GM23338 (cell line): ENCODE data around the gene RIIAD1. TPM values are rescaled to one million over a fixed set of nuclear protein-coding genes. Genes with fewer than 3 reads are reported as not detected.

Experiments used
- ATAC-seq: fragments of 200-7000 bp; cut with Tn5 transposase; 3 replicates; pipeline ENCODE4 v1.9.1; 2020
- DNase-seq: peaks from one replicate; pipeline ENCODE4 v3.0.0-alpha.2; 2015; ENCODE audit warnings: low spot score
- H2AFZ ChIP-seq: fragments of 200-600 bp; sonication (generic); 2 replicates; pipeline ENCODE4 v1.8.0; 2016; ENCODE audit warnings: antibody characterized with exemption, mild to moderate bottlenecking, moderate library complexity
- H3F3A ChIP-seq: fragments of 200-600 bp; sonication (generic); replicated peaks from 2 replicates; pipeline ENCODE4 v1.8.0; 2017; ENCODE audit warnings: antibody characterized with exemption, mixed run types, low read depth
- H3K27ac ChIP-seq: fragments of 200-600 bp; sonication (generic); 2 replicates; pipeline ENCODE4 v1.6.1; 2016; ENCODE audit warnings: low read depth
- H3K27me3 ChIP-seq: fragments of 200-600 bp; sonication (generic); 2 replicates; pipeline ENCODE4 v1.8.0; 2016; ENCODE audit warnings: mild to moderate bottlenecking, mixed run types, moderate library complexity; ENCODE audit not compliant: insufficient read depth
- H3K36me3 ChIP-seq: fragments of 200-600 bp; sonication (generic); 2 replicates; pipeline ENCODE4 v1.8.0; 2016; ENCODE audit warnings: mild to moderate bottlenecking; ENCODE audit not compliant: insufficient read depth
- H3K4me1 ChIP-seq: fragments of 200-600 bp; sonication (generic); 2 replicates; pipeline ENCODE4 v1.8.0; 2016; ENCODE audit warnings: mild to moderate bottlenecking, moderate library complexity; ENCODE audit not compliant: insufficient read depth
- H3K4me2 ChIP-seq: fragments of 200-600 bp; sonication (generic); 2 replicates; pipeline ENCODE4 v1.7.1; 2017; ENCODE audit warnings: mixed run types
- H3K4me3 ChIP-seq: fragments of 200-600 bp; sonication (generic); 2 replicates; pipeline ENCODE4 v1.6.1; 2016; ENCODE audit warnings: mixed run types
- H3K79me2 ChIP-seq: fragments of 200-600 bp; sonication (generic); replicated peaks from 2 replicates; pipeline ENCODE4 v1.8.0; 2017; ENCODE audit warnings: mild to moderate bottlenecking; ENCODE audit not compliant: insufficient read depth
- H3K9me2 ChIP-seq: fragments of 200-600 bp; sonication (generic); 2 replicates; pipeline ENCODE4 v1.8.0; 2017; ENCODE audit not compliant: insufficient read depth
- H4K20me1 ChIP-seq: fragments of 200-600 bp; sonication (generic); replicated peaks from 2 replicates; pipeline ENCODE4 v1.8.0; 2017; ENCODE audit warnings: mild to moderate bottlenecking; ENCODE audit not compliant: insufficient read depth
- H3K27ac Mint-ChIP-seq: 2 replicates; pipeline ENCODE4 v1.8.0; 2020; ENCODE audit warnings: inconsistent platforms, mild to moderate bottlenecking, moderate library complexity, mixed read lengths
- H3K27me3 Mint-ChIP-seq: 3 replicates; pipeline ENCODE4 v1.8.0; 2022; ENCODE audit warnings: low read depth, mild to moderate bottlenecking, moderate library complexity, mixed read lengths, inconsistent platforms; ENCODE audit not compliant: insufficient read depth, poor library complexity
- H3K36me3 Mint-ChIP-seq: 3 replicates; pipeline ENCODE4 v1.8.0; 2021; ENCODE audit warnings: low read depth, mild to moderate bottlenecking, inconsistent platforms, moderate library complexity, mixed read lengths
- H3K4me1 Mint-ChIP-seq: 3 replicates; pipeline ENCODE4 v1.8.0; 2020; ENCODE audit warnings: mild to moderate bottlenecking, inconsistent platforms, mixed read lengths
- H3K4me3 Mint-ChIP-seq: 3 replicates; pipeline ENCODE4 v1.8.0; 2021; ENCODE audit warnings: moderate library complexity, mild to moderate bottlenecking, inconsistent platforms, mixed read lengths
- H3K9me3 Mint-ChIP-seq: 3 replicates; pipeline ENCODE4 v1.8.0; 2020; ENCODE audit warnings: moderate library complexity, mild to moderate bottlenecking, inconsistent platforms, mixed read lengths
- CREB1 ChIP-seq: fragments of 250-450 bp; sonication (Bioruptor Pico); IDR thresholded peaks from 2 replicates; pipeline ENCODE4 v1.5.0; 2020; ENCODE audit warnings: low read depth, mild to moderate bottlenecking, moderate library complexity
- EZH2 ChIP-seq: fragments of 200-600 bp; sonication (generic); IDR thresholded peaks from one replicate; pipeline ENCODE4 v1.8.0; 2017; ENCODE audit warnings: antibody characterized with exemption, mild to moderate bottlenecking, low read depth; ENCODE audit not compliant: unreplicated experiment
- EZH2phosphoT487 ChIP-seq: fragments of 200-600 bp; sonication (generic); IDR thresholded peaks from one replicate; pipeline ENCODE4 v1.8.1; 2018; ENCODE audit warnings: antibody characterized with exemption; ENCODE audit not compliant: unreplicated experiment
- NANOG ChIP-seq: IDR thresholded peaks from 2 replicates; pipeline ENCODE4 v1.6.1; 2016; ENCODE audit warnings: antibody characterized with exemption, borderline replicate concordance
- POLR2AphosphoS5 ChIP-seq: IDR thresholded peaks from 2 replicates; pipeline ENCODE4 v1.6.1; 2016; ENCODE audit warnings: antibody characterized with exemption, low read depth
- STAT1 ChIP-seq: IDR thresholded peaks from one replicate; pipeline ENCODE4 v1.6.1; 2016; ENCODE audit warnings: antibody characterized with exemption; ENCODE audit not compliant: unreplicated experiment
- ZNF114 ChIP-seq: fragments of 250-450 bp; sonication (Bioruptor Pico); IDR thresholded peaks from 2 replicates; pipeline ENCODE4 v1.5.0; 2020; ENCODE audit warnings: mild to moderate bottlenecking, moderate library complexity
- ZNF331 ChIP-seq: fragments of 250-450 bp; sonication (Bioruptor Pico); IDR thresholded peaks from 2 replicates; pipeline ENCODE4 v1.5.0; 2020; ENCODE audit warnings: low read depth, mild to moderate bottlenecking, moderate library complexity
- ZNF462 ChIP-seq: fragments of 250-450 bp; sonication (Bioruptor Pico); IDR thresholded peaks from 2 replicates; pipeline ENCODE4 v1.5.0; 2020; ENCODE audit warnings: mild to moderate bottlenecking, moderate library complexity
- polyA plus RNA-seq: library from polyadenylated mRNA; unstranded; fragments of >200 nt; fragmentation: Nextera tagmentation; extraction: Ambion mirVana; gene quantifications from 2 replicates; pipeline ENCODE4 v1.2.1, GENCODE V29; 2016
- total RNA-seq: library from RNA; depleted of rRNA; stranded (reverse); fragments of >200 nt; shearing (Covaris generic); gene quantifications from 2 replicates; pipeline ENCODE4 v1.2.3, GENCODE V29; 2014
- TF ChIP-seq, protein P1 (sequence below), 2 experiments: fragments of 200-600 bp in 1 of 2; sonication (generic) in 1 of 2; conservative IDR thresholded peaks; 2 replicates each; pipeline versions ENCODE4 v1.5.1 to v1.6.1; 2016 to 2017; ENCODE audit warnings: antibody characterized with exemption in 2 of 2, low read depth in 2 of 2, mild to moderate bottlenecking in 2 of 2, moderate library complexity in 1 of 2
- TF ChIP-seq, protein P2 (sequence below): IDR thresholded peaks from 2 replicates; pipeline ENCODE4 v1.6.1; 2016; ENCODE audit warnings: antibody characterized with exemption

Gene RIIAD1
- total and polyA plus RNA-seq, 2 experiments from 2014 or later, result not detected

DNA sequence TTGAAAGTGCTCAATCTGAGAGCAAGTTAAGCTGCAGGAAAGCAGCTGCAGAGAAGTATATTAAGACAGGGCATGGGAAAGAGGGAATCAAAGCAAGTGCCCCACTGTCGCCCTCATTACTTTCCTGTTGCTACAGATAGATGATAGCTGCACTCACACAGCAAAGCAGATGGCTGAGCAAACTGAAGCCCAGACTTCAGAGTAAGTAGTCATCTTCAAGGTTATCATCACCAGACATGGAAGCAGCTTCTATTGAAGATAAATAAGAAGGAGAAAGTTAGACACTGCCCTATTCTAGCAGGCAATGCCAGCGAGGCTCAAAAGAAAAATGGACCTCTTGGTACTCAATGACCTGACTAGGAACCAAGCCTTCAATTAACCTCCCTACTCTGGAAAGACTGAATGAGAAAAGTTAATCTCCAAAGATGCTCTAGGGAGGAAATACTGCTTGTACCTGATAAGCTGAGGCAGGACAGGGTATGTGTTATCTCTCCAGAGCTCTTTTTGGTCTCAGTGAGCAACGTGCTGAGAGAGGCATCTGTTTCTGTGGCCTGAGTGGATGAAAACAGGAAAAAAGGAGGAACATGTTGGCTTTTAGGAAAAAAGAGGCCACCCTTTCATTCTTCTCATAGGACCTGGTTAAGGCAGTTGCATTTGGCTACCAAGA lies 53.1 kb downstream of the RIIAD1 start:
- Mint-ChIP-seq H3K9me3 (peaks cover 7% of the 10 kb centered on the region; the same call in 2 of the 3 replicates), H3K4me1 (no peaks in the 10 kb centered on the region), H3K36me3 (peaks cover 24% of the 10 kb centered on the region), H3K27ac (no peak overlapping the region), H3K4me3 (no peak overlapping the region), H3K27me3 (no peaks in the 10 kb centered on the region)
- no peaks in the 10 kb centered on the region for H3F3A ChIP-seq
- ATAC-seq (no peak), DNase-seq (no peak)
- H3K27ac ChIP-seq, result no peak overlapping the region
- no peak overlapping the region for H3K4me3 ChIP-seq
- H3K79me2 ChIP-seq, result no peaks in the 10 kb centered on the region
- no peaks in the 10 kb centered on the region for H4K20me1 ChIP-seq
- H3K4me1 ChIP-seq, result no peaks in the 10 kb centered on the region
- no peak overlapping the region for H2AFZ ChIP-seq
- no peaks in the 10 kb centered on the region for H3K27me3 ChIP-seq
- H3K4me2 ChIP-seq, result no peak overlapping the region
- H3K9me2 ChIP-seq, result no peaks in the 10 kb centered on the region
- H3K36me3 ChIP-seq, result peaks cover 11% of the 10 kb centered on the region; the same call in 1 of the 2 replicates
- TF ChIP-seq ZNF114 (no peak), EZH2phosphoT487 (no peak), STAT1 (no peak), NANOG (no peak)
- TF ChIP-seq, protein P1, sequence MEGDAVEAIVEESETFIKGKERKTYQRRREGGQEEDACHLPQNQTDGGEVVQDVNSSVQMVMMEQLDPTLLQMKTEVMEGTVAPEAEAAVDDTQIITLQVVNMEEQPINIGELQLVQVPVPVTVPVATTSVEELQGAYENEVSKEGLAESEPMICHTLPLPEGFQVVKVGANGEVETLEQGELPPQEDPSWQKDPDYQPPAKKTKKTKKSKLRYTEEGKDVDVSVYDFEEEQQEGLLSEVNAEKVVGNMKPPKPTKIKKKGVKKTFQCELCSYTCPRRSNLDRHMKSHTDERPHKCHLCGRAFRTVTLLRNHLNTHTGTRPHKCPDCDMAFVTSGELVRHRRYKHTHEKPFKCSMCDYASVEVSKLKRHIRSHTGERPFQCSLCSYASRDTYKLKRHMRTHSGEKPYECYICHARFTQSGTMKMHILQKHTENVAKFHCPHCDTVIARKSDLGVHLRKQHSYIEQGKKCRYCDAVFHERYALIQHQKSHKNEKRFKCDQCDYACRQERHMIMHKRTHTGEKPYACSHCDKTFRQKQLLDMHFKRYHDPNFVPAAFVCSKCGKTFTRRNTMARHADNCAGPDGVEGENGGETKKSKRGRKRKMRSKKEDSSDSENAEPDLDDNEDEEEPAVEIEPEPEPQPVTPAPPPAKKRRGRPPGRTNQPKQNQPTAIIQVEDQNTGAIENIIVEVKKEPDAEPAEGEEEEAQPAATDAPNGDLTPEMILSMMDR (conservative IDR thresholded peaks at IDR 0.05; ENCODE audit: low read depth in 2 of 2), result no peak

- H3K4me1 Mint-ChIP-seq, result no peaks in the 10 kb centered on the region
- TF ChIP-seq STAT1 (no peak), EZH2phosphoT487 (no peak), NANOG (no peak), ZNF331 (CRISPR knock-in tag) (no peak), ZNF462 (CRISPR knock-in tag) (no peak), EZH2 (no peak), CREB1 (no peak), POLR2AphosphoS5 (no peak)
- TF ChIP-seq, protein P2, sequence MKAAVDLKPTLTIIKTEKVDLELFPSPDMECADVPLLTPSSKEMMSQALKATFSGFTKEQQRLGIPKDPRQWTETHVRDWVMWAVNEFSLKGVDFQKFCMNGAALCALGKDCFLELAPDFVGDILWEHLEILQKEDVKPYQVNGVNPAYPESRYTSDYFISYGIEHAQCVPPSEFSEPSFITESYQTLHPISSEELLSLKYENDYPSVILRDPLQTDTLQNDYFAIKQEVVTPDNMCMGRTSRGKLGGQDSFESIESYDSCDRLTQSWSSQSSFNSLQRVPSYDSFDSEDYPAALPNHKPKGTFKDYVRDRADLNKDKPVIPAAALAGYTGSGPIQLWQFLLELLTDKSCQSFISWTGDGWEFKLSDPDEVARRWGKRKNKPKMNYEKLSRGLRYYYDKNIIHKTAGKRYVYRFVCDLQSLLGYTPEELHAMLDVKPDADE, result no peak
Observed at GRCh38 chr1:151775894-151776664, 54.8 kb downstream of the RIIAD1 start.

More at GRCh38 chr1:151775894-151776664, 54.8 kb downstream of the RIIAD1 start:
- H3F3A ChIP-seq, result no peaks in the 10 kb centered on the region
- no peaks in the 10 kb centered on the region for H3K79me2 ChIP-seq
- no peaks in the 10 kb centered on the region for H3K27me3 ChIP-seq
- ATAC-seq, result no peak
- H2AFZ ChIP-seq, result no peak overlapping the region
- no peaks in the 10 kb centered on the region for H4K20me1 ChIP-seq
- H3K9me3 Mint-ChIP-seq, result no peaks in the 10 kb centered on the region
- no peak overlapping the region for H3K4me3 ChIP-seq
- no peak overlapping the region for H3K27ac Mint-ChIP-seq
- no peak for DNase-seq
- H3K9me2 ChIP-seq, result no peaks in the 10 kb centered on the region
- H3K36me3 ChIP-seq, result peaks cover 11% of the 10 kb centered on the region; the same call in 1 of the 2 replicates
- H3K36me3 Mint-ChIP-seq, result peaks cover 26% of the 10 kb centered on the region
- no peak overlapping the region for H3K4me2 ChIP-seq
- no peaks in the 10 kb centered on the region for H3K4me1 ChIP-seq
- H3K27ac ChIP-seq, result no peak overlapping the region
- H3K4me3 Mint-ChIP-seq, result no peak overlapping the region
- no peaks in the 10 kb centered on the region for H3K27me3 Mint-ChIP-seq
